Activated naive CD8-positive, alpha-beta T cell treated with anti-CD3 and anti-CD28 coated beads, Interleukin-2, amount 10 ng/mL, durations not matched to agents 7 days and 5 days (primary cell): Measurements from ENCODE around the gene STX2. TPM values are rescaled to one million over a fixed set of nuclear protein-coding genes. Genes with fewer than 3 reads are reported as not detected.
"Not testable (repeated sequence)": the region's sequence is repeated elsewhere in the genome, so short reads cannot be mapped to it uniquely, and the experiment has no call there.

Experiments used
- ATAC-seq: fragments of 150-1000 bp; cut with Tn5 transposase; one replicate; pipeline ENCODE4 v1.10.0; 2021; ENCODE audit warnings: low read depth, moderate library complexity
- POLR2A ChIA-PET: fragments of 350-600 bp; sonication (Branson Sonifier 250); formaldehyde crosslinking; loops from one replicate; lab custom pipeline; 2021; ENCODE audit warnings: antibody characterized with exemption; lab: Charles Lee
- DNase-seq: peaks from one replicate; pipeline ENCODE4 v3.0.0; 2021
- H3K27ac Mint-ChIP-seq: one replicate; pipeline ENCODE4 v1.8.0; 2022; ENCODE audit warnings: mild to moderate bottlenecking, mixed read lengths
- H3K27me3 Mint-ChIP-seq: one replicate; pipeline ENCODE4 v1.8.0; 2022; ENCODE audit warnings: mild to moderate bottlenecking, moderate library complexity, mixed read lengths
- H3K36me3 Mint-ChIP-seq: one replicate; pipeline ENCODE4 v1.8.0; 2021; ENCODE audit warnings: mild to moderate bottlenecking, mixed read lengths
- H3K4me1 Mint-ChIP-seq: one replicate; pipeline ENCODE4 v1.8.0; 2021; ENCODE audit warnings: mixed read lengths
- H3K4me3 Mint-ChIP-seq: one replicate; pipeline ENCODE4 v1.8.0; 2022; ENCODE audit warnings: mild to moderate bottlenecking, moderate library complexity, mixed read lengths
- H3K9me3 Mint-ChIP-seq: one replicate; pipeline ENCODE4 v1.8.0; 2021; ENCODE audit warnings: mixed read lengths
- total RNA-seq, 2 experiments: library from RNA; stranded (reverse); gene quantifications; one replicate each; pipeline ENCODE4 v1.2.3, GENCODE V29; 2021

The STX2 gene
- total RNA-seq, 2 experiments from 2014 or later: 20.7 to 22.5 TPM

DNA sequence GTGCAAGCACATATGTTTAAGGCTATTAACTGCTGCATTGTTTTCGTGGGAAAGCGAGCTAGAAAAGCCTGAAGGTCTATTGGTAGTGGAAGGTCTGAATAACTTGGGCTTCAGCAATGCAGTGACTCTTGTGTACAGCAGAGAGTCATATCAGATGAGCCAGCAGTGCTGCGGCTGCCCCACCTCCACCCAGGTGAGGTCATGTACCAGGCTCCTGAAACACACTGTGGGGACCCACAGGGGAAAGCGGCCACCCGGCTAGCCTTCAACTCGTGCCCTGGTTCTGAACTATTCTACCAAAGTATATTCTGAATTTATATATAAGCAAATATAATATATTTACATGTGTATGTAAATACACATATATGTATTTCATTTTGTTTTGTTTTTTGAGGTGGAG is 20.1 kb upstream of the STX2 start:
- H3K9me3 Mint-ChIP-seq: peaks cover 16% of the 10 kb centered on the region
- no peaks in the 10 kb centered on the region for H3K27me3 Mint-ChIP-seq
- H3K4me3 Mint-ChIP-seq: no peak overlapping the region
- POLR2A ChIA-PET: no interaction called here
- no peaks in the 10 kb centered on the region for H3K4me1 Mint-ChIP-seq
- no peak for DNase-seq
- H3K27ac Mint-ChIP-seq: no peak overlapping the region
- no peak for ATAC-seq
- peaks cover 4% of the 10 kb centered on the region for H3K36me3 Mint-ChIP-seq

DNA sequence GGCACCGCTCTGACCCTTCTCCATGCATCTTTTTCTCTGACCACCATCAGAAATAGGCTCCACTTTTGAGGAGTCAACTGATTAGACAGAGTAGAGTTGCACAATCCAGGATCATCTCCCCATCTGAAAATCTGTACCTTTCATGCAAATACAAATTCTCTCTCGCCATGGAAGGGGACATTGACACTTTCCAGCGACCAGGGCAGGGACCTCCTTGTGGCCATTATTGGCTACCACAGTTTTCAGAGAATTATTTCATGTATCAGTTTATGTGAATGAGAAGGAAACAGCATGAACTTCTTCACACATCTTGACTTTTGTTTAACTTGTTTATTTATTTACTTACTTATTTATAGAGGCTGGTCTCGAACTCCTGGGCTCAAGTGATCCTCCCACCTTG is 19.0 kb upstream of the STX2 start:
- Mint-ChIP-seq H3K36me3 (peaks cover 4% of the 10 kb centered on the region), H3K27me3 (no peaks in the 10 kb centered on the region), H3K4me1 (no peaks in the 10 kb centered on the region), H3K4me3 (no peak overlapping the region), H3K27ac (no peak overlapping the region), H3K9me3 (peaks cover 16% of the 10 kb centered on the region)
- DNase-seq (no peak), ATAC-seq (no peak)
- POLR2A ChIA-PET: no interaction called here

DNA sequence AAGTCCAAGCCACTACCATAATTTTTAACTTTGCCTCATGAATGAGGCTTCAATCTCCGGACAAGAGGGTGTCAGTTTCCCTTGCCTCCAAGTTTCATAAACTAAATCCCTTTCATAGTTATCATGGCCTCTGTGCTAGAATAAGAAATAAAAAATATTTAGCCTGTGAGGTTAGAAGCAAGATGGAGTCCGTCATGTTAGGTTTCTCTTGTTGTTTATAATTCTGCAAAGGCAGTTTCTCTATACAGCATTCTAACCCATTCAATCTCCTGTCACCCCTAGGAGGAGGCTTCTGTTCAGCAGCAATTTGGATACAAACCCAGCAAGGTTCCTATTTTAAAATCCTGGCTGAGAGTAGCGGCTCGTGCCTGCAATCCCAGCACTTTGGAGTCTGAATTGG is 17.0 kb upstream of the STX2 start:
- Mint-ChIP-seq H3K36me3 (peaks cover 4% of the 10 kb centered on the region), H3K4me1 (no peaks in the 10 kb centered on the region), H3K27me3 (no peaks in the 10 kb centered on the region), H3K4me3 (no peak overlapping the region), H3K27ac (no peak overlapping the region), H3K9me3 (peaks cover 13% of the 10 kb centered on the region)
- ATAC-seq (no peak), DNase-seq (no peak)
- POLR2A ChIA-PET: no interaction called here

DNA sequence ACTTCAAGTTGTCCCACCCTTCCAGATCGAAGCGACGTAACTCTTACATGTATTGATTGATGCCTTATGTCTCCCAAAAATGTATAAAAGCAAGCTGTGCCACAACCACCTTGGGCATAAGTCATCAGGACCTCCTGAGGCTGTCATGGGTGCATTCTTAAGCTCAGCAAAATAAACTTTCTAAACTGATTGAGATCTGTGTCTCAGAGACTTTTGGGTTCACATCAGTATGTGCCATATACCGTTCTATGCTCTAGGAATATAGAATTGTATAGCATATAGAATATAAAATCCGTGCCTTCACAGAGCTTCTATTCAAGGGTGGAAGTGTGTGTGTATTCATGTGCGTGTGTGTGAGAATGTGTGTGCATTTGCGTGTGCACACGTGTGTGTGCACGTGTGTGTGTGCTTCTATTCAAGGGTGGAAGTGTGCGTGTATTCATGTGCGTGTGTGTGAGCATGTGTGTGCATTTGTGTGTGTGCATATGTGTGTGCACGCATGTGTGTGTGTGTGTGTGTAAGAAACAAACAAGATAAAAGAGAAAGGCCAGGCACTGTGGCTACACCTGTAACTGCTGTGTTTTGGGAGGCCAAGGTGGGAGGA is 11.5 kb upstream of the STX2 start:
- Mint-ChIP-seq H3K4me1 (no peaks in the 10 kb centered on the region), H3K27me3 (peaks cover 6% of the 10 kb centered on the region), H3K36me3 (no peaks in the 10 kb centered on the region), H3K9me3 (peaks cover 2% of the 10 kb centered on the region), H3K27ac (no peak overlapping the region), H3K4me3 (no peak overlapping the region)
- DNase-seq (no peak), ATAC-seq (no peak)
- POLR2A ChIA-PET: no interaction called here

DNA sequence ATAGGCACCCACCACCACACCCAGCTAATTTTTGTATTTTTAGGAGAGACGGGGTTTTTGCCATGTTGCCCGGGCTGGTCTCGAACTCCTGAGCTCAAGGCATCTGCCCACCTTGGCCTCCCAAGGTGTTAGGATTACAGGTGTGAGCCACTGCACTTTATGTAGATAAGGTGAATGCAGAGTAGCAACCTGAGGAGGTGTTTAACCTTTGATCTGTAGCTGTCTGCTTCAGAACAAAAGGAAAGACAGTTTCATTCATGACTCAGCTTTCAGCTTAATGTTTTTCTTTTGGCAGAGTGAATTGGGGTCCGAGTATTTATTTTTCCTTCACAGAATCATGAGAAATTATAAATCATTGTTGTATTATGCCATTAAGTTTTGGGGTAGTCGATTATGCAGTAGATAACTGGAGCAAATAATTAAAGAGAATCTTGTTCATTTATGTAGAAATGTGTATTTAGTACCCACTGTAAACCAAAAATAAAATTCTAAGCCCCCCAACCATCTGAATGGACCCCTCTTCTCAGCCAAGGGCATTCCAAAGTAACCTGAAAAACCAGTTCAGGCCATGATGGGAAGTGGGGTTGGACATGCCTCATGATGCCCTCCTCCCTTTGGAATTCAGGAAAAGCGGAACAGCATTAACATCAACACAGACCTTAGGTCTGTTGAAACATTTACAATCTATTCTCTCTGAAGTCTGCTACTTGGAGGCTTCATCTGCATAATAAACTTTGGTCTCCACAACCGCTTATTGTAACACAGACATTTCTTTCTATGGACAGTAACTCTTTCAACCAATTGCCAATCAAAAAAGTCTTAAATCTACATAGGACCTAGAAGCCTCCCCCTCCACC is 10.7 kb upstream of the STX2 start:
- no peak for ATAC-seq
- DNase-seq: no peak
- Mint-ChIP-seq H3K9me3 (peaks cover 2% of the 10 kb centered on the region), H3K27me3 (peaks cover 6% of the 10 kb centered on the region), H3K36me3 (no peaks in the 10 kb centered on the region), H3K27ac (no peak overlapping the region), H3K4me1 (no peaks in the 10 kb centered on the region), H3K4me3 (no peak overlapping the region)
- POLR2A ChIA-PET: no interaction called here

DNA sequence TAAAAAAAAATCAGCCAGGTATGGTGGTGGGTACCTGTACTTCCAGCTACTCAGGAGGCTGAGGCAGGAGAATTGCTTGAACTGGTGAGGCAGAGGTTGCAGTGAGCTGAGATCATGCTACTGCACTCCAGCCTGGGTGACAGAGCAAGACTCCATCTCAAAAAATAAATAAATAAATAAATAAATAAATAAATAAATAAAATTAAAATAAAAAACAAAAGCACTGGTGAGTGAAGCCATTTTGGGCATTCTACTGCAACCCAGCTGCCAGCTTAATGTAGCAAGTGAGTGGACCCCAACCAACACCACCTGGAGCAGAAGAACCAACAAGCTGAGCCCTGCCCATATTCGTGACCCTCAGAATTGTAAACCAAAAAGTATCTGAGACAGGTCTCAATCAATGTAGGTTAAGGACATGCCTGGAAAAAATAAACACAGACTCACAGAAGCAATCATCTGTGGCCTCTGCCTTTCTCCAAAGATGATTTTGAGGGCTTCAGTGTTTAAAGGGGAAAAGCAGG is 9.8 kb upstream of the STX2 start:
- H3K4me1 Mint-ChIP-seq, ATAC-seq, H3K9me3 Mint-ChIP-seq, H3K27me3 Mint-ChIP-seq, DNase-seq, H3K4me3 Mint-ChIP-seq, H3K36me3 Mint-ChIP-seq, H3K27ac Mint-ChIP-seq: not testable (repeated sequence)
- POLR2A ChIA-PET: interaction anchor here (0.6 to 0.7 kb wide), 2 partner anchors 21 to 47 kb away, joined by 3 read pairs; no protein-coding TSS in a partner anchor

DNA sequence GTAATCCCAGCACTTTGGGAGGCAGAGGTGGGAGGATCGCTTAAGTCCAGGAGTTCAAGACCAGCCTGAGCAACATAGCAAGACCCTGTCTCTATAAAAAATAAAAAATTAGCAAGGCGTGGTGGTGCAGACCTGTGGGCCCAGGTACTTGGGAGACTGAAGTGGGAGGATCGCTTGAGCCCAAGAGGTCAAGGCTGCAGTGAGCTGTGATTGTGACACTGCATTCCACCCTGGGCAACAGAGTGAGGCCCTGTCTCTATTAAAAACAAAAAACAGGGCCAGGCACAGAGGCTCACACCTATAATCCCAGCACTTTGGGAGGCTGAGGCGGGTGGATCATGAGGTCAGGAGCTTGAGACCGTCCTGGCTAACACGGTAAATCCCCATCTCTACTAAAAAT is 9.1 kb upstream of the STX2 start:
- H3K4me3 Mint-ChIP-seq, H3K36me3 Mint-ChIP-seq, DNase-seq, H3K27ac Mint-ChIP-seq, ATAC-seq, H3K4me1 Mint-ChIP-seq, H3K9me3 Mint-ChIP-seq, H3K27me3 Mint-ChIP-seq: not testable (repeated sequence)
- POLR2A ChIA-PET: interaction anchor here (0.7 kb wide), 1 partner anchor 48 kb away, joined by 3 read pairs; no protein-coding TSS in a partner anchor

DNA sequence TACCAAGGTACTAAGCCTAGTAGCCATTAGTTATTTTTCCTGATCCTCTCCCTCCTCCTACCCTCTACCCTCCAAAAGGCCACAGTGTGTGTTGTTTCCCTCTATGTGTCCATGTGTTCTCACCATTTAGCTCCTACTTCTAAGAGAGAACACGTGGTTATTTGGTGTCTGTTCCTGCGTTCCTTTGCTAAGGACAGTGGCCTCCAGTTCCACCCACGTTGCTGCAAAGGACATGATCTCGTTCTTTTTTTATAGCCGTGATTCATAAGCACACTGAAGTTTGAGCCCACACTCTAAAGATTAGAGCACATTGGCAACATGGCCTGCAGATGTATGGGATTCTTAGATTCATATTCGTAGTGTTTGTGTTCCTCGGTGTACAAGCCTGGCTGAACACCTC is 8.1 kb upstream of the STX2 start:
- ATAC-seq (no peak), DNase-seq (no peak)
- POLR2A ChIA-PET: no interaction called here
- Mint-ChIP-seq H3K27me3 (peaks cover 6% of the 10 kb centered on the region), H3K4me3 (no peak overlapping the region), H3K27ac (no peak overlapping the region), H3K4me1 (no peaks in the 10 kb centered on the region), H3K36me3 (no peaks in the 10 kb centered on the region), H3K9me3 (peaks cover 2% of the 10 kb centered on the region)

DNA sequence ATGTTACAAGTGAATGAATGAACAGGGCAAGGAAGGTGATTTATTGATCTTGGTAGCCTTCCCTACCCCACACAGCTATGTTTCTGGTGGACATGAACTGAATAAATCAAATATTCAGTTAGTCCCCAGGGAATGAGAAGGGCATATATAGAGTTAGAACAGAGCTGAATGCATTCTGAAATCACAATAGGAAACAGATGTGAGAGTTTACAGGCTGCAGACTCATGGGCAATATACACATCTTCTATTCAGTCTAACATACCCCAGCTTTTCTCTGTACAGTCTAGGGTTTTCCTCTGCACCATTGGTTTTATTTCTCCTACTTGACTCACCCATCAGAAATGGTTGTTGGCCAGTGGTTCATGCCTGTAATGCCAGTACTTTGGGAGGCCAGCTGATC is 7.3 kb upstream of the STX2 start:
- Mint-ChIP-seq H3K4me3 (no peak overlapping the region), H3K4me1 (no peaks in the 10 kb centered on the region), H3K9me3 (peaks cover 2% of the 10 kb centered on the region), H3K27ac (no peak overlapping the region), H3K36me3 (no peaks in the 10 kb centered on the region), H3K27me3 (peaks cover 6% of the 10 kb centered on the region)
- POLR2A ChIA-PET: no interaction called here
- DNase-seq (no peak), ATAC-seq (no peak)

DNA sequence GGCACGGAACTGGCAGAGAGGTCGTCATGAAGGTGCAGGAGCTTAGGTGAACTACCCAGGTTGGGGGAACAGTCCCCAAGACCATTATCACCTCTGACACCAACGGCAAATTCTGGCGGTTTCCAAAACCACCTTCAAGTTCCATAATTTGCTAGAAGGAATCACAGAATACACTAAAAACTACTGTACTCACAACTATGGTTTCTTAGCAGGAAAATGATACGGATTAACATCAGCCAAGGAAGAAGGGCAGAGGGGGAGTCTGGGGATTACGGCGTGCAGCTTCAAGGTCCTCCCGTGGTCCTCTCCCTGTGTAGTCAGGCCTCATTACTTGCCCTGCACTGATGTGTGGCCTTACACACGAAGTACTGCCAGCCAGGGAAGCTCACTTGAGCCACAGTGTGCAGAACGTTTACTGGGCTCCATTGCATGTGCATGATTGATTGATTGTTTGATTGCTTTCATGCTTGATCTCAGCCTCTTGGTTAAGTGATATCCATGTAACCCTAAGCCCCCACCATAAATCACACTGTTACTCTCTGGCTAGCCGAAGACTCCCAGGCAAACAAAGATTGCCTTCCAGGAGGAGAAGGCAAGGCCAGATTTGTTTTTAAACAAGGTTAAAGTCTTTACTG is 837 bp upstream of the STX2 start:
- ATAC-seq (no peak), DNase-seq (no peak)
- Mint-ChIP-seq H3K27ac (peak overlapping the region; percentile 68), H3K9me3 (no peaks in the 10 kb centered on the region), H3K4me1 (peaks cover 34% of the 10 kb centered on the region), H3K36me3 (peaks cover 5% of the 10 kb centered on the region), H3K4me3 (peak overlapping the region; percentile 81), H3K27me3 (no peaks in the 10 kb centered on the region)
- POLR2A ChIA-PET: no interaction called here

DNA sequence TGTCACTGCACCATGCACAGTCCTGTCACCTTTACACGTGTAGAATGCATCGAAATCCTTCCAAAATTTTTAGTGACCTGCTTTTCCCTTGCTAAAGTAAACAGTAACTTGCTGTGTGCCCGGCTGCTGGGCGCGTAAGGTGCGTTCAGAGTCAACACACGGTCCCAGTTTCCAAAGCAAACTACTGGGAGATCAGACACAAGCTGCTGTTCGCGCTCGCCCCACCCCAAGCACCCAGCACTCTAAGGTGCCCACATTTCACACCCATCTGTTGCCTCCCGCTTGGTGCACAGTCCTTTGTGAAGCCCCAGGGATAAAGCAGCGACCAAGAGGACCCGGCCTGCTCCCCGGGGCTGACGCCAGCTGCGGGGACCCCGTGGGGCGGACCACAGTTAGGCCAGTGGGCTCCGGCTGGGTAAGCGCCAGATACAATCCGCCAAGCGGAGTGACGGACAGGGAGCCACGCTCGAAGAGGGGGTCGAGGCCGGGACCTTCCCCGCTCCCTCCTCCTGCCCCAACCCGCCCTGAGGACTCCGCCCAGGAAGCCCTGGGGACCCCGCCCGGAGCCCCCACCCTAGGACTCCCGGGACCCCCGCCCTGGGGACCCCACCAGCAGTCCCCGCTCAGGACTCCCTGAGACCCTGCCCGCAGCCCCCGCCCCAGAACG is 633 bp downstream of the STX2 start:
- POLR2A ChIA-PET: interaction anchor here (1.1 kb wide), 1 partner anchor 35 kb away, joined by 3 read pairs; no protein-coding TSS in a partner anchor
- peaks cover 34% of the 10 kb centered on the region for H3K4me1 Mint-ChIP-seq
- H3K27me3 Mint-ChIP-seq: no peaks in the 10 kb centered on the region
- DNase-seq (peak; percentile 56), ATAC-seq (peak; percentile 20)
- peak overlapping the region; percentile 87 for H3K4me3 Mint-ChIP-seq
- H3K36me3 Mint-ChIP-seq: peaks cover 5% of the 10 kb centered on the region
- no peaks in the 10 kb centered on the region for H3K9me3 Mint-ChIP-seq
- H3K27ac Mint-ChIP-seq: no peak overlapping the region

DNA sequence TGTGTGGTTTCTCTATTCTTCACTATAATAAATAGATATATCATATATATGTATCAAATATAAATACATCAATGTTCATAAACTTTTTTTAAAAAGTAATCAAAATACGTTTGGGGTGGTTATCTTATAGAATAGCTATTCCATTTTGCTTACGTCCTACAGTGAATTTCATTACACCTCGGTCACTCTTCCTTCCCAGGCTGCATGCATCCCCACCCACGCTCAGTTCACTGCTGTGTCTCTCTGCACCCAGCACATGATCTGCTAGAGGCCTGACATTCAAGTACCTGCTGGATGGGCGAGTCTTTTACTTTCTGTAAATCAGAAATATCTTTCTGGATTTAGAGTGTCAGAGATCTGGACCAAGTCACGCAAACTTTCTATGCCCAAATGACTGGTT is 3.6 kb downstream of the STX2 start:
- DNase-seq: no peak
- peaks cover 39% of the 10 kb centered on the region for H3K4me1 Mint-ChIP-seq
- no peak overlapping the region for H3K27ac Mint-ChIP-seq
- POLR2A ChIA-PET: no interaction called here
- peaks cover 7% of the 10 kb centered on the region for H3K36me3 Mint-ChIP-seq
- H3K4me3 Mint-ChIP-seq: no peak overlapping the region
- no peaks in the 10 kb centered on the region for H3K9me3 Mint-ChIP-seq
- no peaks in the 10 kb centered on the region for H3K27me3 Mint-ChIP-seq
- no peak for ATAC-seq

DNA sequence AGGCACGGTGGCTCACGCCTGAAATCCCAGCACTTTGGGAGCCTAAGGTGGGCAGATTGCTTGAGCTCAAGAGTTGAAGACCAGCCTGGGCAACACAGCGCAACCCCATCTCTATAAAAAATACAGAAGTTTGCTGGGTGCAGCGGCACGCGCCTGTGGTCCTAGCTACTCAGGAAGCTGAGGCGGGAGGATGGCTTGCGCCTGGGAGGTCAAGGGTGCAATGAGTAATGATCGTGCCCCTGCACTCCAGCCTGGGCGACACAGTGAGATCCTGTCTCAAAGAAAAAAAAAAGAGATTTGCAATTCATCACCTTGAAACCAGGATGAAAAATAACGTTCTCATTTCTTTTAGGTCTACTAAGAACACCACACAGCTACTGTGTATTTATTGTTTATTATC is 4.0 kb downstream of the STX2 start:
- DNase-seq (no peak), ATAC-seq (no peak)
- H3K36me3 Mint-ChIP-seq: peaks cover 7% of the 10 kb centered on the region
- no peak overlapping the region for H3K4me3 Mint-ChIP-seq
- no peaks in the 10 kb centered on the region for H3K9me3 Mint-ChIP-seq
- no peaks in the 10 kb centered on the region for H3K27me3 Mint-ChIP-seq
- H3K27ac Mint-ChIP-seq: no peak overlapping the region
- POLR2A ChIA-PET: no interaction called here
- H3K4me1 Mint-ChIP-seq: peaks cover 38% of the 10 kb centered on the region
